NB4 (cell line): ENCODE results near the gene STK32C.

Experiments
- CTCF ChIP-seq: IDR thresholded peaks from one replicate; pipeline ENCODE4 v1.5.1; 2012; ENCODE audit warnings: low read depth, low read length
- MYC ChIP-seq: IDR thresholded peaks from 2 replicates; pipeline ENCODE4 v1.6.1; 2011; ENCODE audit warnings: low read depth, low read length
- POLR2A ChIP-seq: IDR thresholded peaks from 2 replicates; pipeline ENCODE4 v1.6.1; 2011; ENCODE audit warnings: mild to moderate bottlenecking; ENCODE audit not compliant: insufficient read length; ENCODE audit errors: extremely low read depth
- TF ChIP-seq, protein P1 (sequence below): IDR thresholded peaks from 2 replicates; pipeline ENCODE4 v1.6.1; 2011; ENCODE audit warnings: low read depth, low read length

DNA sequence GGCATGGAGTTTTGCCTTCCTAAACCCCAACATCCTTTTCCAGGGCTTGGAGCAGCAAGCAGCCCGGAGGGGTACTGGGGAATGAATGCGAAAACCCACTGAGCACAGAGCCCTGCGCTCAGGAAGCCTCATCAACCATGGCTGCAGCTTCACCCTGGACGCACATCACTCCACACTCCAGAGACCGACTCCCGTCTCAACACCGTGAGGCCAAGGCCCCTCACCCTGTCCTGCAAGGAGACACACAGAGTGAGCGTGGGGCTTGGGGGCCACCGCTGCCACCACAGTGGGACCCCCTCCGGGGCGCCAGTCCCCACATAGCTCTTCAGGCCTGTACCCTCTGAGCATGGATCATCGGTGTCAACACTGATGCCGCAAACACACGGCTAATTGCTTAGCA is 79.1 kb downstream of the STK32C start:
- TF ChIP-seq CTCF (no peak), POLR2A (no peak), MYC (no peak)
- TF ChIP-seq, protein P1, sequence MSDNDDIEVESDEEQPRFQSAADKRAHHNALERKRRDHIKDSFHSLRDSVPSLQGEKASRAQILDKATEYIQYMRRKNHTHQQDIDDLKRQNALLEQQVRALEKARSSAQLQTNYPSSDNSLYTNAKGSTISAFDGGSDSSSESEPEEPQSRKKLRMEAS = no peak
